Vagina (tissue), 2 donors: ENCODE data around the gene GALNT17. TPM values are rescaled to one million over a fixed set of nuclear protein-coding genes. Genes with fewer than 3 reads are reported as not detected.

Experiments used
- DNase-seq, 2 donors: peaks; one replicate each; pipeline ENCODE4 v3.0.0-alpha.2; 2017; ENCODE audit errors: extremely low spot score in 2 of 2
- H3K27ac ChIP-seq: fragments of 200-600 bp; sonication (generic); one replicate; pipeline ENCODE4 v1.5.1; 2019
- H3K27me3 ChIP-seq: fragments of 200-600 bp; sonication (generic); one replicate; pipeline ENCODE4 v1.5.1; 2019
- H3K36me3 ChIP-seq, 2 donors: fragments of 200-600 bp; sonication (generic); one replicate each; pipeline ENCODE4 v1.5.1; 2017 to 2019
- H3K4me1 ChIP-seq: fragments of 200-600 bp; sonication (generic); one replicate; pipeline ENCODE4 v1.5.1; 2019
- H3K4me3 ChIP-seq, 2 donors: fragments of 200-600 bp; sonication (generic); 1 replicate in 1 of 2; 2 replicates in 1 of 2; pipeline ENCODE4 v1.5.1; 2016 to 2019
- H3K9me3 ChIP-seq: fragments of 200-600 bp; sonication (generic); one replicate; pipeline ENCODE4 v1.5.1; 2019
- POLR2A ChIP-seq, 2 donors: fragments of 450-650 bp; IDR thresholded peaks; one replicate each; pipeline ENCODE4 v1.6.1; 2017; ENCODE audit warnings: antibody characterized with exemption in 2 of 2, mild to moderate bottlenecking in 2 of 2, moderate library complexity in 2 of 2
- POLR2AphosphoS5 ChIP-seq, 2 donors: sonication (generic); formaldehyde crosslinking; IDR thresholded peaks; one replicate each; pipeline ENCODE4 v1.9.0; 2017; ENCODE audit warnings: antibody characterized with exemption in 2 of 2, mild to moderate bottlenecking in 2 of 2, low read depth in 1 of 2; ENCODE audit not compliant: insufficient read depth in 1 of 2
- intact Hi-C: fragments of 100-400 bp; cut with DNase I; formaldehyde crosslinking; loops from one replicate; pipeline ENCODE4 v1.15.1; 2023
- total RNA-seq: library from RNA; depleted of rRNA; stranded (reverse); fragments of >200 nt; gene quantifications from one replicate; pipeline ENCODE4 v1.2.3, GENCODE V29; 2016
- TF ChIP-seq, protein P1 (sequence below), 3 experiments: fragments of 450-650 bp in 2 of 3; fragments of 200-600 bp in 1 of 3; sonication (generic) in 1 of 3; IDR thresholded peaks; one replicate each; pipeline ENCODE4 v1.5.1; 2017 to 2019; ENCODE audit warnings: antibody characterized with exemption in 3 of 3, mild to moderate bottlenecking in 2 of 3, moderate library complexity in 2 of 3

GALNT17 gene
- total RNA-seq, 1 donor from 2014 or later: 3.9 TPM

DNA sequence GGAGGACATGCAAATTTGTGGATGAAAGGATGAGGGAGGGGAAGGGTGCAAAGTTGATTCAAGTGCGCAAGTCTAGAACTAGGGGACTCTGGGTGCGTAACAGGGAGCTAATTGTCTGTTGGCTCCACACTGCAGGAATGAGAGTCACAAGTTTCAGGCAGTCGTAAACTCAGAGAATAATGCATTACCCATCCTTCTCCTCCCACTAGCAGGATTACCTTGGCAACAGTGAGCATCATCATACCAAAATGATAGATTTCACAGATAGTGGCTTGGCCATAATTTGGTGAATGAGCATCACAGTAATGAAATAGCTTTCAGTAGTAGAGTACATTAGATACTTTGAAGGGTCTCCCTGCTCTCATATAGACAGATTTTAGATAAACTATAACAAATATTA, 565.5 kb downstream of the GALNT17 start:
- Histone ChIP-seq H3K36me3 (no peaks in the 10 kb centered on the region), H3K9me3 (no peaks in the 10 kb centered on the region), H3K4me1 (no peaks in the 10 kb centered on the region), H3K27ac (no peak overlapping the region), H3K27me3 (no peaks in the 10 kb centered on the region), H3K4me3 (no peak overlapping the region)
- DNase-seq: no peak
- TF ChIP-seq POLR2AphosphoS5 (IDR thresholded peaks at IDR 0.05; ENCODE audit: insufficient read depth in 1 of 2, low read depth in 1 of 2) (no peak), POLR2A (IDR thresholded peaks at IDR 0.05) (no peak)
- TF ChIP-seq, protein P1, sequence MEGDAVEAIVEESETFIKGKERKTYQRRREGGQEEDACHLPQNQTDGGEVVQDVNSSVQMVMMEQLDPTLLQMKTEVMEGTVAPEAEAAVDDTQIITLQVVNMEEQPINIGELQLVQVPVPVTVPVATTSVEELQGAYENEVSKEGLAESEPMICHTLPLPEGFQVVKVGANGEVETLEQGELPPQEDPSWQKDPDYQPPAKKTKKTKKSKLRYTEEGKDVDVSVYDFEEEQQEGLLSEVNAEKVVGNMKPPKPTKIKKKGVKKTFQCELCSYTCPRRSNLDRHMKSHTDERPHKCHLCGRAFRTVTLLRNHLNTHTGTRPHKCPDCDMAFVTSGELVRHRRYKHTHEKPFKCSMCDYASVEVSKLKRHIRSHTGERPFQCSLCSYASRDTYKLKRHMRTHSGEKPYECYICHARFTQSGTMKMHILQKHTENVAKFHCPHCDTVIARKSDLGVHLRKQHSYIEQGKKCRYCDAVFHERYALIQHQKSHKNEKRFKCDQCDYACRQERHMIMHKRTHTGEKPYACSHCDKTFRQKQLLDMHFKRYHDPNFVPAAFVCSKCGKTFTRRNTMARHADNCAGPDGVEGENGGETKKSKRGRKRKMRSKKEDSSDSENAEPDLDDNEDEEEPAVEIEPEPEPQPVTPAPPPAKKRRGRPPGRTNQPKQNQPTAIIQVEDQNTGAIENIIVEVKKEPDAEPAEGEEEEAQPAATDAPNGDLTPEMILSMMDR (IDR thresholded peaks at IDR 0.05): no peak
- intact Hi-C loops: no loop called here

DNA sequence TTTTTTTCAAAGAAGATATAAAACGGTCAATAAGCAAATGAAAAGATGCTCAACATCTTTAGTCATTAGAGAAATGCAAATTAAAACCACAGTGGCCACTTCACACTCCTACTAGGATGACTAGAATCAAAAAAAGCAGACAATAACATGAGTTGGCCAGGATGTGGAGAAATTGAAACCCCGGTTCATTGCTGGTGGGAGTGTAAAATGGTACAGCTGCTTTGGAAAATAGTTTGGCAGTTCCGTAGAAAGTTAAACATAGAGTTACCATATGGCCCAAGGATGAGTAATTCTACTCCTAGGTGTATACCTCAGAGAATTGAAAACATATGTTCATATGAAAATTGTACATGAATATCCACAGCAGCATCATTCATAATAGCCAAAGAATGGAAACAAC, 573.3 kb downstream of the GALNT17 start:
- Histone ChIP-seq H3K4me1 (no peaks in the 10 kb centered on the region), H3K9me3 (no peaks in the 10 kb centered on the region), H3K27ac (no peak overlapping the region), H3K4me3 (no peak overlapping the region), H3K36me3 (no peaks in the 10 kb centered on the region), H3K27me3 (no peaks in the 10 kb centered on the region)
- TF ChIP-seq POLR2A (IDR thresholded peaks at IDR 0.05) (no peak), POLR2AphosphoS5 (IDR thresholded peaks at IDR 0.05; ENCODE audit: insufficient read depth in 1 of 2, low read depth in 1 of 2) (no peak)
- TF ChIP-seq, protein P1 (IDR thresholded peaks at IDR 0.05): no peak
- intact Hi-C loops: no loop called here
- DNase-seq: no peak

DNA sequence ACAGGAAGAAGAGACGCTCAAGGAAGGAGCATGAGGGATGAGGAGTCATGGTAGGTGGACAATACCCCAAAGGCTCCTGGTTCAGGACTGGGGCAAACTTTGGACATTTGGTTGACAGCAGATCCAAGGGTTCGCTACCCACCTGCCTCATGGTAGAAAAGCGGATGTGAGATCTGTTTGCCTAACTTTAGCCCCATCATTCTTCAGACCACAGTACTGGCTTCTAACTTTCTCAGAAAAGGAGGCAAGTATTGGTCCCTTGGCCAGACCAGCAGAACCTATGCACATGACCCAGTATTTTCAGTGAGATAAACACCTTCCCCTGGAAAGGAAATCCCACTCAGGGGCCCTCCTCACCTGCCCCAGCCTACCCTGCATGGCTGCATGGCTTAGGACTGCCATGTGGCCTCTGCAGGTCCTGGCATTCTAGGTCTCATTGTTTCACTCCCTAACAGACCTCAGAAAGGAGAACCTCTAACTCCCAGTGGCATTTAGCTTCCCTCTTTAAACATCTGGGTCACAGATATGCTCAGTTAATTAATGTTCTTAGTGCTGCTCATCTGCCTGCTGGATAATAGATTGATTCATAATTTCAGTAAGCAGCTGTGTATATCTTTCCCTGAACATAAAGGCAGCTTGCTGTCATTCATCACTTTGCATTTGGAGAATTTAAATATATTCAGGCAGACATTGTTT, 574.1 kb downstream of the GALNT17 start:
- no peaks in the 10 kb centered on the region for H3K36me3 ChIP-seq
- no peaks in the 10 kb centered on the region for H3K9me3 ChIP-seq
- intact Hi-C loops: no loop called here
- no peak overlapping the region for H3K4me3 ChIP-seq
- no peaks in the 10 kb centered on the region for H3K27me3 ChIP-seq
- no peak overlapping the region for H3K27ac ChIP-seq
- no peaks in the 10 kb centered on the region for H3K4me1 ChIP-seq
- TF ChIP-seq POLR2A (IDR thresholded peaks at IDR 0.05): no peak
- no peak for TF ChIP-seq POLR2AphosphoS5 (IDR thresholded peaks at IDR 0.05; ENCODE audit: insufficient read depth in 1 of 2, low read depth in 1 of 2)
- TF ChIP-seq, protein P1 (IDR thresholded peaks at IDR 0.05): no peak
- no peak for DNase-seq

DNA sequence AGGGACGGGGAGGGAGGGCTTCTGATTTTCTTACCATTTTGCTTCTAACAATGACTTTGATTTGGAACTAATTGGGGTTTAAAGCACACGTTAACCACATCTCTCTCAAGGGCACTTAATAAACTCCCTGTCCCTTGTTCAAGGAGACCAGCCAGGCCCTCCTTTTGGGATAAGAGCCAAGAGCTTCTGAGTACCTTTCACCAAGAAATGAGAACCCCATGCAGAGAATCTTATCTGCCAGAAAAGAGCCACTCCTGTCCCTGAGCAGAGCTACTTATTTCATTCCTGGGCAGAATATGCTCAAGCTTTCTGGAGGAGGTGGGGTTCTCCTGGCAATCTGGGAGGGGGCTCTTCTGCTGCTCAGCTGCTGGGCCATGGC, 574.6 kb downstream of the GALNT17 start:
- intact Hi-C loops: no loop called here
- H3K4me1 ChIP-seq: no peaks in the 10 kb centered on the region
- no peaks in the 10 kb centered on the region for H3K27me3 ChIP-seq
- DNase-seq: no peak
- no peak overlapping the region for H3K27ac ChIP-seq
- TF ChIP-seq, protein P1 (IDR thresholded peaks at IDR 0.05): no peak
- no peak for TF ChIP-seq POLR2AphosphoS5 (IDR thresholded peaks at IDR 0.05; ENCODE audit: insufficient read depth in 1 of 2, low read depth in 1 of 2)
- H3K9me3 ChIP-seq: no peaks in the 10 kb centered on the region
- no peaks in the 10 kb centered on the region for H3K36me3 ChIP-seq
- no peak overlapping the region for H3K4me3 ChIP-seq

DNA sequence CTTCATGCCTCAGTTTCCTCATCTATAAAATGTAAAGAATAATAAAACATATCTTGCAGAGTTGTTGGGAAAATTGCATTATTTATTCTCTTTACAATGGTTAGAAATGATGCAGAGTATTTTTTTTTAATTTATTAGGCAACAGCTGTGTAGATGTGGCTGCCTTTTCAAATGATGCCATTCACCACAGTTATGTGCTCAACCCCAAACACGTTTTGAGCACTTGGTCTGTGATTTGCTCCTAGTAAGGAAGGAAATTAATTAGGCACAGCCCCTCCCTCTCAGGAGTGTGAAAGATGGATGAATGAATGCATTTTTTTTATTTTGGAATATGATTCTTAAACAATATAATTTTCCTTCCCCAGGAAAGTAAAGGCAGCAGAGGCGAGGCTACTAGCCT, 575.1 kb downstream of the GALNT17 start:
- TF ChIP-seq POLR2A (IDR thresholded peaks at IDR 0.05) (no peak), POLR2AphosphoS5 (IDR thresholded peaks at IDR 0.05; ENCODE audit: insufficient read depth in 1 of 2, low read depth in 1 of 2) (no peak)
- TF ChIP-seq, protein P1 (IDR thresholded peaks at IDR 0.05): no peak
- H3K27me3 ChIP-seq: no peaks in the 10 kb centered on the region
- intact Hi-C loops: no loop called here
- no peaks in the 10 kb centered on the region for H3K4me1 ChIP-seq
- H3K36me3 ChIP-seq: no peaks in the 10 kb centered on the region
- no peak overlapping the region for H3K27ac ChIP-seq
- H3K4me3 ChIP-seq: no peak overlapping the region
- DNase-seq: no peak
- no peaks in the 10 kb centered on the region for H3K9me3 ChIP-seq
